Naive thymus-derived CD4-positive, alpha-beta T cell (primary cell): Measurements from ENCODE around the gene PARVA. TPM values are rescaled to one million over a fixed set of nuclear protein-coding genes. Genes with fewer than 3 reads are reported as not detected.
A peak's percentile ranks its signal among the peaks of the same experiment; 100 is the strongest.

Experiments
- ATAC-seq: fragments of 150-1000 bp; cut with Tn5 transposase; 2 replicates; pipeline ENCODE4 v1.10.0; 2021; ENCODE audit warnings: mild to moderate bottlenecking, moderate library complexity
- CTCF ChIA-PET: fragments of 350-600 bp; sonication (Branson Sonifier 250); formaldehyde crosslinking; loops from one replicate; lab custom pipeline; 2021; ENCODE audit warnings: antibody characterized with exemption; lab: Charles Lee
- POLR2A ChIA-PET: fragments of 350-600 bp; sonication (Branson Sonifier 250); formaldehyde crosslinking; loops from one replicate; lab custom pipeline; 2021; ENCODE audit warnings: antibody characterized with exemption, inconsistent platforms; lab: Charles Lee
- DNase-seq, 9 donors: peaks; one replicate each; pipeline versions ENCODE4 v3.0.0 to v3.0.0-alpha.2; 2020 to 2022; ENCODE audit warnings: mixed read lengths in 1 of 9
- H3K27ac ChIP-seq: one replicate; pipeline ENCODE4 v1.7.0; 2013; ENCODE audit warnings: mild to moderate bottlenecking, low read depth, low read length, moderate library complexity
- H3K27me3 ChIP-seq, 2 donors: one replicate each; pipeline ENCODE4 v1.7.0; 2013; ENCODE audit warnings: low read length in 2 of 2, mild to moderate bottlenecking in 2 of 2, moderate library complexity in 2 of 2; ENCODE audit not compliant: control insufficient read depth in 2 of 2, insufficient read depth in 2 of 2
- H3K36me3 ChIP-seq, 3 experiments: 1 replicate in 2 of 3; 2 replicates in 1 of 3; pipeline ENCODE4 v1.7.0; 2013; ENCODE audit warnings: low read length in 3 of 3, mild to moderate bottlenecking in 3 of 3, moderate library complexity in 1 of 3; ENCODE audit not compliant: insufficient read depth in 3 of 3, control insufficient read depth in 2 of 3
- H3K4me1 ChIP-seq, 2 donors: one replicate each; pipeline ENCODE4 v1.7.0; 2013; ENCODE audit warnings: low read length in 2 of 2, mild to moderate bottlenecking in 2 of 2, moderate library complexity in 1 of 2; ENCODE audit not compliant: control insufficient read depth in 2 of 2, insufficient read depth in 2 of 2
- H3K4me3 ChIP-seq: 2 replicates; pipeline ENCODE4 v1.7.0; 2013; ENCODE audit warnings: mild to moderate bottlenecking, low read length
- H3K9me3 ChIP-seq, 3 experiments: 1 replicate in 2 of 3; 2 replicates in 1 of 3; pipeline ENCODE4 v1.7.0; 2013; ENCODE audit warnings: low read length in 3 of 3; ENCODE audit not compliant: control insufficient read depth in 2 of 3
- H3K27ac Mint-ChIP-seq, 9 donors: one replicate each; pipeline ENCODE4 v1.8.0; 2020 to 2022; ENCODE audit warnings: mixed read lengths in 9 of 9, mild to moderate bottlenecking in 8 of 9, moderate library complexity in 5 of 9, inconsistent platforms in 2 of 9
- H3K27me3 Mint-ChIP-seq, 5 donors: one replicate each; pipeline ENCODE4 v1.8.0; 2021 to 2022; ENCODE audit warnings: mixed read lengths in 5 of 5, mild to moderate bottlenecking in 1 of 5
- H3K36me3 Mint-ChIP-seq, 5 donors: one replicate each; pipeline ENCODE4 v1.8.0; 2020 to 2022; ENCODE audit warnings: mixed read lengths in 5 of 5, mild to moderate bottlenecking in 3 of 5, inconsistent platforms in 1 of 5
- H3K4me1 Mint-ChIP-seq, 7 donors: one replicate each; pipeline ENCODE4 v1.8.0; 2020 to 2022; ENCODE audit warnings: mixed read lengths in 7 of 7, mild to moderate bottlenecking in 3 of 7, inconsistent platforms in 1 of 7
- H3K4me3 Mint-ChIP-seq, 10 donors: one replicate each; pipeline ENCODE4 v1.8.0; 2020 to 2022; ENCODE audit warnings: mild to moderate bottlenecking in 10 of 10, mixed read lengths in 10 of 10, moderate library complexity in 6 of 10, inconsistent platforms in 2 of 10
- H3K9me3 Mint-ChIP-seq, 11 donors: one replicate each; pipeline ENCODE4 v1.8.0; 2020 to 2022; ENCODE audit warnings: mixed read lengths in 11 of 11, mild to moderate bottlenecking in 4 of 11, inconsistent platforms in 1 of 11, moderate library complexity in 1 of 11
- intact Hi-C, 2 donors: fragments of 100-400 bp; cut with micrococcal nuclease; formaldehyde crosslinking; loops; one replicate each; pipeline ENCODE4 v1.15.1; 2023
- polyA plus RNA-seq, 2 donors: library from polyadenylated mRNA; unstranded; fragments of 300-500 nt; fragmentation: Illumina TruSeq; gene quantifications; one replicate each; pipeline ENCODE4 v1.2.3, GENCODE V29; 2021
- total RNA-seq, 6 experiments: library from RNA in 5 of 6; stranded (reverse) in 5 of 6; gene quantifications; 1 replicate in 5 of 6; 2 replicates in 1 of 6; pipeline ENCODE4 v1.2.3 and lab custom pipeline; 2021 to 2026

Gene PARVA
- total and polyA plus RNA-seq, 7 experiments from 2014 or later, result 0.07 to 0.97 (median 0.69) TPM

- DNase-seq (no peak), ATAC-seq (no peak)
- Mint-ChIP-seq H3K9me3 (peaks cover 0 to 3% (median 0%) of the 10 kb centered on the region in 11 donors), H3K4me1 (peaks cover 17 to 76% (median 75%) of the 10 kb centered on the region in 7 donors), H3K4me3 (peak overlapping the region in 3 of 10 donors; percentile 2 to 76 (median 74)), H3K36me3 (peaks cover 0 to 7% (median 0%) of the 10 kb centered on the region in 5 donors), H3K27me3 (peaks cover 0 to 4% (median 0%) of the 10 kb centered on the region in 5 donors), H3K27ac (peak overlapping the region; percentile 18 to 91 (median 59))
- no peaks in the 10 kb centered on the region for H3K27me3 ChIP-seq
- no peaks in the 10 kb centered on the region for H3K9me3 ChIP-seq
- intact Hi-C loops, result loop anchor here in 1 of 2 donors (10.0 kb wide), 1 partner anchor 226 kb away; no protein-coding TSS in a partner anchor
- peaks cover 29 to 44% of the 10 kb centered on the region in 2 donors for H3K4me1 ChIP-seq
- ChIA-PET CTCF (interaction anchor here (0.5 to 1.8 kb wide), 3 partner anchors 8 to 1286 kb away, joined by 3 to 6 read pairs (median 4); no protein-coding TSS in a partner anchor), POLR2A (interaction anchor here (0.7 to 3.1 kb wide), 3 partner anchors 7 to 54 kb away, joined by 3 to 22 read pairs (median 11); partner anchors contain the start of gene PARVA)
- no peak overlapping the region for H3K4me3 ChIP-seq
- H3K36me3 ChIP-seq, result no peaks in the 10 kb centered on the region
- no peak overlapping the region for H3K27ac ChIP-seq
Observed at GRCh38 chr11:12358302-12359188, 18.8 kb upstream of the PARVA start.

GRCh38 chr11:12359761-12360160 lies 17.6 kb upstream of the PARVA start:
- ChIA-PET POLR2A (no interaction called here), CTCF (no interaction called here)
- Mint-ChIP-seq H3K36me3 (peaks cover 0 to 11% (median 5%) of the 10 kb centered on the region in 5 donors), H3K4me3 (no peak overlapping the region), H3K9me3 (peaks cover 0 to 6% (median under 1%) of the 10 kb centered on the region in 11 donors), H3K27ac (no peak overlapping the region), H3K27me3 (peaks cover 0 to 4% (median 0%) of the 10 kb centered on the region in 5 donors), H3K4me1 (peaks cover 22 to 83% (median 82%) of the 10 kb centered on the region in 7 donors)
- Histone ChIP-seq H3K27ac (no peak overlapping the region), H3K9me3 (no peaks in the 10 kb centered on the region), H3K4me1 (peaks cover 37 to 52% of the 10 kb centered on the region in 2 donors), H3K27me3 (no peaks in the 10 kb centered on the region), H3K4me3 (no peak overlapping the region), H3K36me3 (no peaks in the 10 kb centered on the region)
- no peak for DNase-seq
- intact Hi-C loops, result loop anchor here in 1 of 2 donors (5.0 to 10.0 kb wide), 3 partner anchors 53 to 515 kb away; partner anchors contain the start of gene USP47
- ATAC-seq, result no peak

GRCh38 chr11:12361682-12362081 lies 15.7 kb upstream of the PARVA start:
- intact Hi-C loops, result loop anchor here in 1 of 2 donors (5.0 to 10.0 kb wide), 2 partner anchors 51 to 517 kb away; partner anchors contain the start of gene USP47
- CTCF ChIA-PET, result interaction anchor here (1.5 kb wide), 1 partner anchor 15 kb away, joined by 5 read pairs; the partner anchor contains the start of gene PARVA
- Mint-ChIP-seq H3K27ac (peak overlapping the region in 8 of 9 donors; percentile 20 to 97 (median 70)), H3K36me3 (peaks cover 3 to 17% (median 12%) of the 10 kb centered on the region in 5 donors), H3K4me3 (peak overlapping the region in 1 of 10 donors; percentile 19), H3K9me3 (peaks cover 0 to 22% (median 6%) of the 10 kb centered on the region in 11 donors), H3K27me3 (peaks cover 0 to 4% (median 0%) of the 10 kb centered on the region in 5 donors), H3K4me1 (peaks cover 20 to 83% (median 79%) of the 10 kb centered on the region in 7 donors)
- no peaks in the 10 kb centered on the region for H3K36me3 ChIP-seq
- H3K4me3 ChIP-seq, result no peak overlapping the region
- H3K27me3 ChIP-seq, result no peaks in the 10 kb centered on the region
- POLR2A ChIA-PET, result interaction anchor here (1.2 kb wide), 1 partner anchor 17 kb away, joined by 6 read pairs; no protein-coding TSS in a partner anchor
- peaks cover 46 to 56% of the 10 kb centered on the region in 2 donors for H3K4me1 ChIP-seq
- no peak for ATAC-seq
- H3K27ac ChIP-seq, result no peak overlapping the region
- DNase-seq, result no peak
- no peaks in the 10 kb centered on the region for H3K9me3 ChIP-seq

DNA sequence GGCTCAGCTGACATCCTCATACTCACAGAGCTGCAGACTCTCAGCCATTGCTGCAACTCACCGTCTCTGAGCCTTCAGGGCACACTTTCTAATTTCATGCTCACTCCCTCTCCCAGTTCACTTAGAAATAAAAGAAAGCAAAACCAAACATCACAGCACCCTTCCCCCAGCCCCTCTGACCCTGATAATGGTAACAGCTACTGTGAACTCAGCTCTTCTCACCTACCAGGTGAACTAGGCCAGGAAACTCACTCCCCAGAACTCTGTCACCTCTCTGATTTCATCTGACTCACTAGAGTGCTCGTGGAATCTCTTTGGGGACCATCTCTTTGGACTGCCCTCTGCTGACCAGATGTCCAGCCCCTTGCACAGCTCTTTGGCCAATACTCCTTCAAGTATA lies 14.5 kb upstream of the PARVA start:
- peaks cover 3 to 23% (median 17%) of the 10 kb centered on the region in 5 donors for H3K36me3 Mint-ChIP-seq
- Histone ChIP-seq H3K9me3 (no peaks in the 10 kb centered on the region), H3K4me1 (peaks cover 40 to 48% of the 10 kb centered on the region in 2 donors), H3K27me3 (no peaks in the 10 kb centered on the region), H3K36me3 (no peaks in the 10 kb centered on the region), H3K27ac (peak overlapping the region; percentile 8), H3K4me3 (no peak overlapping the region)
- POLR2A ChIA-PET, result interaction anchor here (0.5 to 1.0 kb wide), 4 partner anchors 11 to 34 kb away, joined by 3 to 7 read pairs (median 4); partner anchors contain the start of gene PARVA
- peak overlapping the region in 6 of 10 donors; percentile 2 to 36 (median 15) for H3K4me3 Mint-ChIP-seq
- intact Hi-C loops, result loop anchor here in 1 of 2 donors (5.0 to 10.0 kb wide), 2 partner anchors 49 to 518 kb away; partner anchors contain the start of gene USP47
- CTCF ChIA-PET, result interaction anchor here (0.9 to 1.5 kb wide), 2 partner anchors 14 to 32 kb away, joined by 4 to 5 read pairs; partner anchors contain the start of gene PARVA
- DNase-seq, result peak in 2 of 9 donors; percentile 9 to 31
- H3K4me1 Mint-ChIP-seq, result peaks cover 15 to 83% (median 78%) of the 10 kb centered on the region in 7 donors
- ATAC-seq, result peak; percentile 27
- peaks cover 0 to 8% (median under 1%) of the 10 kb centered on the region in 5 donors for H3K27me3 Mint-ChIP-seq
- peak overlapping the region in 8 of 9 donors; percentile 63 to 97 (median 78) for H3K27ac Mint-ChIP-seq
- peaks cover 1 to 32% (median 14%) of the 10 kb centered on the region in 11 donors for H3K9me3 Mint-ChIP-seq

DNA sequence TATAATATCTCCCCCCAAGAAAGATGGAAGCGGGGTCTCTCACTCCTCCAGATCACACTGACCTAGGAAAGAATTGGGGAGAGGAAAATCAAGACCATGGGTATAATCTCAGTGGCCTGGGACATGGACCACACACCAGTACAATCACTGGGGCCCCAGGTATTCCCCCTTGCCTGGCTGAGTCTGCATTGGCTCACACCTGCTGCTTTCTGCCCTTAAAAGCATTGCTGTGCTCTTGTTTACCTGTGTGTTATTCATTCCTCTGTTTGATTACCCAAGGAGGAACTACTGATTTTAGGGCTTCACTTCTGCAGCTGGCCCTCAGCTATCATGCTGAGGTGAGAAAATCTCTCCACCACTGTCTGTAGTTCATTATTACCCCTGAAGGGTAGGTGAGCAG lies 14.0 kb upstream of the PARVA start:
- peak overlapping the region; percentile 8 for H3K27ac ChIP-seq
- H3K27me3 Mint-ChIP-seq, result peaks cover 0 to 13% (median 3%) of the 10 kb centered on the region in 5 donors

More for the DNA sequence above, 14.0 kb upstream of the PARVA start:
- peaks cover 4 to 37% (median 20%) of the 10 kb centered on the region in 11 donors for H3K9me3 Mint-ChIP-seq
- peaks cover 15 to 81% (median 74%) of the 10 kb centered on the region in 7 donors for H3K4me1 Mint-ChIP-seq
- DNase-seq (no peak), ATAC-seq (no peak)
- Histone ChIP-seq H3K9me3 (no peaks in the 10 kb centered on the region), H3K27me3 (no peaks in the 10 kb centered on the region), H3K4me3 (no peak overlapping the region), H3K36me3 (no peaks in the 10 kb centered on the region), H3K4me1 (peaks cover 40 to 43% of the 10 kb centered on the region in 2 donors)
- peaks cover 3 to 23% (median 17%) of the 10 kb centered on the region in 5 donors for H3K36me3 Mint-ChIP-seq
- intact Hi-C loops, result loop anchor here in 1 of 2 donors (5.0 to 10.0 kb wide), 2 partner anchors 49 to 519 kb away; partner anchors contain the start of gene USP47
- ChIA-PET CTCF (no interaction called here), POLR2A (interaction anchor here (1.0 kb wide), 1 partner anchor 14 kb away, joined by 5 read pairs; the partner anchor contains the start of gene PARVA)
- peak overlapping the region in 8 of 9 donors; percentile 63 to 97 (median 78) for H3K27ac Mint-ChIP-seq
- H3K4me3 Mint-ChIP-seq, result peak overlapping the region in 5 of 10 donors; percentile 2 to 36 (median 26)
